Colonic mucosa (tissue), 4 donors: ENCODE measurements around the gene ASTN2. TPM values are rescaled to one million over a fixed set of nuclear protein-coding genes. Genes with fewer than 3 reads are reported as not detected.

ENCODE experiments used
- DNase-seq: peaks from one replicate; pipeline ENCODE4 v3.0.0-alpha.2; 2020
- H3K27ac ChIP-seq: fragments of 200-600 bp; one replicate; pipeline ENCODE4 v1.8.0; 2021
- H3K27me3 ChIP-seq: fragments of 200-600 bp; one replicate; pipeline ENCODE4 v1.8.0; 2021
- H3K36me3 ChIP-seq: fragments of 200-600 bp; one replicate; pipeline ENCODE4 v1.8.0; 2021
- H3K4me1 ChIP-seq: fragments of 200-600 bp; one replicate; pipeline ENCODE4 v1.8.0; 2021; ENCODE audit warnings: mild to moderate bottlenecking
- H3K4me3 ChIP-seq: fragments of 200-600 bp; one replicate; pipeline ENCODE4 v1.8.0; 2021
- H3K9ac ChIP-seq, 2 donors: one replicate each; pipeline ENCODE4 v1.7.0; 2013; ENCODE audit warnings: control low read depth in 2 of 2, low read depth in 2 of 2, low read length in 2 of 2
- H3K9me3 ChIP-seq: fragments of 200-600 bp; one replicate; pipeline ENCODE4 v1.8.0; 2021
- intact Hi-C: fragments of 100-400 bp; cut with DNase I; formaldehyde crosslinking; loops from one replicate; pipeline ENCODE4 v1.14.1; 2022
- total RNA-seq, 2 donors: library from RNA; stranded (reverse); fragmentation: NEBNext Ultra II Directional in 1 of 2; extraction: Animal tissue kit (Norgen Biotek cat#: 25700) in 1 of 2; gene quantifications; one replicate each; pipeline ENCODE4 v1.2.1, GENCODE V29; 2021
- TF ChIP-seq, protein P1 (sequence below): fragments of 200-600 bp; IDR thresholded peaks from one replicate; pipeline ENCODE4 v1.8.0; 2022; ENCODE audit warnings: antibody characterized with exemption, mild to moderate bottlenecking
- donor health status: healthy.
- donor health status: DM: no; HTN: no; CAD: no.
- donor health status: DM: no; HTN: no; CAD: no.

Gene ASTN2
- total RNA-seq, 2 donors from 2014 or later, result 2.5 to 6.1 TPM

DNA sequence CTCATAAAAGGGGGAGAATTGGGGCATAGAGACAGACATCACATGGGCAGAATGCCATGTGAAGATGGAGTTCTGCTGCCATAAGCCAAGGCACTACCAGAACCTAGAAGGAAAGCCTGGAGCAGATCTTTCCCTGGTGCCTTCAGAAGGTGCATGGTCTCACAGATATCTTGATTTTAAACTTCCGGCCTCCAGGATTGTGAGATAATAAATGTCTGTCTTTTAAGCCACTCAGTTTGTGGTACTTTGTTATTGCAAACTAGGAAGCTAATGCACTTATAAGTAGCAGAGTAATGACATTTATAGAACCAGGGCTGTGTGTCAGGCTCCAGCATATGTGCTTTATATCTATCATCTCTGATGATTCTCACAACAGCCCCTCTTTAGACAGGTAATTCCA lies 130.4 kb downstream of the ASTN2 start:
- TF ChIP-seq, protein P1, sequence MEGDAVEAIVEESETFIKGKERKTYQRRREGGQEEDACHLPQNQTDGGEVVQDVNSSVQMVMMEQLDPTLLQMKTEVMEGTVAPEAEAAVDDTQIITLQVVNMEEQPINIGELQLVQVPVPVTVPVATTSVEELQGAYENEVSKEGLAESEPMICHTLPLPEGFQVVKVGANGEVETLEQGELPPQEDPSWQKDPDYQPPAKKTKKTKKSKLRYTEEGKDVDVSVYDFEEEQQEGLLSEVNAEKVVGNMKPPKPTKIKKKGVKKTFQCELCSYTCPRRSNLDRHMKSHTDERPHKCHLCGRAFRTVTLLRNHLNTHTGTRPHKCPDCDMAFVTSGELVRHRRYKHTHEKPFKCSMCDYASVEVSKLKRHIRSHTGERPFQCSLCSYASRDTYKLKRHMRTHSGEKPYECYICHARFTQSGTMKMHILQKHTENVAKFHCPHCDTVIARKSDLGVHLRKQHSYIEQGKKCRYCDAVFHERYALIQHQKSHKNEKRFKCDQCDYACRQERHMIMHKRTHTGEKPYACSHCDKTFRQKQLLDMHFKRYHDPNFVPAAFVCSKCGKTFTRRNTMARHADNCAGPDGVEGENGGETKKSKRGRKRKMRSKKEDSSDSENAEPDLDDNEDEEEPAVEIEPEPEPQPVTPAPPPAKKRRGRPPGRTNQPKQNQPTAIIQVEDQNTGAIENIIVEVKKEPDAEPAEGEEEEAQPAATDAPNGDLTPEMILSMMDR, result no peak
- Histone ChIP-seq H3K27me3 (no peaks in the 10 kb centered on the region), H3K9me3 (no peaks in the 10 kb centered on the region), H3K27ac (no peak overlapping the region), H3K36me3 (no peaks in the 10 kb centered on the region), H3K4me1 (no peaks in the 10 kb centered on the region), H3K4me3 (no peak overlapping the region), H3K9ac (no peak overlapping the region)
- intact Hi-C loops, result no loop called here
- no peak for DNase-seq

- no peak for DNase-seq
- TF ChIP-seq, protein P1, result no peak
- H3K4me3 ChIP-seq, result no peak overlapping the region
- no peaks in the 10 kb centered on the region for H3K4me1 ChIP-seq
- no peak overlapping the region for H3K9ac ChIP-seq
- no peak overlapping the region for H3K27ac ChIP-seq
- H3K9me3 ChIP-seq, result no peaks in the 10 kb centered on the region
- intact Hi-C loops, result no loop called here
- H3K27me3 ChIP-seq, result no peaks in the 10 kb centered on the region
- no peaks in the 10 kb centered on the region for H3K36me3 ChIP-seq
Observed at GRCh38 chr9:117282541-117282940, 132.3 kb downstream of the ASTN2 start.

DNA sequence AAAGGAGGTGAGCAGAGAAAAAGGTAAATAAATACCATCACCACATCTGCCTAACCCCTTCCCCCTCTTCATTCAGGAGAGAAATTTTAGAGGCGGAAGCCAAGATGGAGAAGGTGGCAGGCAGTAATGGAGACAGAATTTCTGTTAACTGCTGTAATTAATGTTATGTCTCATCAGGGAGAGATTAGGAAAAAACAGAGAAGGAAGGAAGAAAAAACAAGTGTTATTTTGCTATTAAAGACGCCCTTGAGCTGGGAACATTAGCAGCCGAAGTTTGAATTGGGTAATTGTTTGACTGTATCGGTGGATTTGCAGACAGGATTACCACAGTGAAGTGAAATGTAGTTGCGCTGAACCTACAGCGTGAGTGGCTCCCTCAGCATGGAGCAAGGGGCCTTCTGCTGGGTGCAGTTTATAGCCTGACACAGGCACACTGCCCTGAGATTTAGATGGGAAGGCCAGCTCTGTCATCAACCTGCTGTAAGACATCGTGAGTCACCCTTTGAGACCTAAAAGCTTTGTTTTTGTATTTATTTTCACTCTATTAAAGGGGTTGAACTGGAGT lies 136.3 kb downstream of the ASTN2 start:
- Histone ChIP-seq H3K9ac (no peak overlapping the region), H3K27me3 (no peaks in the 10 kb centered on the region), H3K4me1 (no peaks in the 10 kb centered on the region), H3K9me3 (no peaks in the 10 kb centered on the region), H3K4me3 (no peak overlapping the region), H3K27ac (no peak overlapping the region), H3K36me3 (no peaks in the 10 kb centered on the region)
- intact Hi-C loops, result no loop called here
- DNase-seq, result no peak
- TF ChIP-seq, protein P1, result no peak

DNA sequence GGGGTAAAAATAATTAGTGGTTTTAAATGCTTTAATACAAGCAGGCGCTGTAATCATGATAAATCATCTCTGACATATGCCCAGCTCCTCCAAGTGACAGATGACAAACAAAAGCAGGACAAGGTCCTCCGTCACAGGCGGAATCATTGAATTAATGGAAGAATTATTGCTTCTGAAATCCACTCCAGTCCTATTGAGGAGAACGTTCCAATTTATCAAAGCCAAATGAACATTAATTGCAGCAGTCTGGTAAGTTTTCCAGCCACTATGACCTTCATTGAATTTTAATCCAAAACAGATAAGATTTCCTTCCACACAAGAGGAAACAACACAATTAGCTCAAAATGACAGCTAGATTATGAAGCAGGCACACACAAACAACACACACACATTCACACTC lies 136.8 kb downstream of the ASTN2 start:
- Histone ChIP-seq H3K4me1 (no peaks in the 10 kb centered on the region), H3K9me3 (no peaks in the 10 kb centered on the region), H3K36me3 (no peaks in the 10 kb centered on the region), H3K27ac (no peak overlapping the region), H3K9ac (no peak overlapping the region), H3K27me3 (no peaks in the 10 kb centered on the region), H3K4me3 (no peak overlapping the region)
- intact Hi-C loops, result no loop called here
- no peak for DNase-seq
- TF ChIP-seq, protein P1, result no peak

DNA sequence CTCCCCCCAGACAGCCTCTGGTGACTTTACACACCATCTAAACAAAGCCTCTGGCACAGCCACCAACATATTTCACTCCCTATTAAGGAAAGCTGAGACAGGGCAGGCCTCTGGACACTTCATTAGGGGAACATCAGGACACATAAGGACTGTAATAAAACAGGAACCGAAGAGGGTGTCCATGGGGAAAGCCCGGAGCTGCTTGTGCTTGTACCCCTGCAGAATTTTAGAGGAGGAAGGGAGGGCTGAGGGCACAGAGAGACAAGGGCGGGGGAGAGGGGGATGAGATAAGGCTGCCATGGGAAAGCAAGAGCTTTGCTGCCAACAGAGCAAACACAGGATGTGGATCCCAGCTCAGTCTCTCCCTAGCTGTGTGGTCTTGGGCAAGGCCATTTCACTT lies 138.4 kb downstream of the ASTN2 start:
- intact Hi-C loops, result no loop called here
- no peak overlapping the region for H3K27ac ChIP-seq
- H3K4me1 ChIP-seq, result no peaks in the 10 kb centered on the region
- no peaks in the 10 kb centered on the region for H3K36me3 ChIP-seq
- H3K4me3 ChIP-seq, result no peak overlapping the region
- no peaks in the 10 kb centered on the region for H3K9me3 ChIP-seq
- TF ChIP-seq, protein P1, result no peak
- H3K9ac ChIP-seq, result no peak overlapping the region
- no peaks in the 10 kb centered on the region for H3K27me3 ChIP-seq
- DNase-seq, result no peak
